ENCODE data around the gene AK1. TPM values are rescaled to one million over a fixed set of nuclear protein-coding genes. Genes with fewer than 3 reads are reported as not detected.

AK1 gene
- total and polyA plus RNA-seq, 10 of the 15 experiments (the other 5 are each of a cell fraction or from before 2014, with no cell fraction given): 0.23 to 3.1 (median 1.8) TPM

- Histone ChIP-seq H3K27me3 (replicated peaks in 1 of 2; ENCODE audit: control insufficient read depth in 2 of 2, insufficient read depth in 2 of 2, low read length in 1 of 2) (no peaks in the 10 kb centered on the region), H3K4me3 (peak within 1 kb of the TSS; percentile 95), H3K9ac (ENCODE audit: control insufficient read depth, insufficient read depth, low read length) (peak within 1 kb of the TSS; percentile 97), H3K79me2 (ENCODE audit: control insufficient read depth, insufficient read depth, low read length) (peaks cover 30% of the 10 kb centered on the region), H2AFZ (ENCODE audit: control insufficient read depth, low read depth, low read length) (peak within 1 kb of the TSS; percentile 74), H3K4me1 (ENCODE audit: control insufficient read depth, insufficient read depth, low read length) (peaks cover 38% of the 10 kb centered on the region), H3K27ac (ENCODE audit: control insufficient read depth, insufficient read depth) (peak within 1 kb of the TSS; percentile 98), H3K36me3 (ENCODE audit: control insufficient read depth in 2 of 2, insufficient read depth in 2 of 2, low read length in 1 of 2) (peaks cover 5 to 6% of the 10 kb centered on the region in 2 experiments; a peak in 2 of 4 replicates), H4K20me1 (ENCODE audit: control insufficient read depth, insufficient read depth) (no peaks in the 10 kb centered on the region), H3K9me3 (replicated peaks; ENCODE audit: control insufficient read depth, insufficient read depth, low read length) (no peaks in the 10 kb centered on the region), H3K4me2 (ENCODE audit: control insufficient read depth, insufficient read depth) (peak within 1 kb of the TSS; percentile 98)
- SMC1A ChIA-PET (ENCODE audit: uncharacterized antibody, unreplicated experiment): interaction anchor here (0.8 to 5.8 kb wide), 8 partner anchors 12 to 182 kb away, joined by 3 to 37 read pairs (median 6); partner anchors contain the start of genes ST6GALNAC6 and TOR2A
- intact Hi-C loops (cut with micrococcal nuclease; ENCODE audit: unreplicated experiment): loop anchor here (5.0 kb wide), 3 partner anchors 35 to 200 kb away; partner anchors contain the start of genes FPGS, PTRH1 and TTC16
- BruUV-seq (replicated peaks): no TSS peak
- POLR2A ChIA-PET: interaction anchor here (0.5 to 6.9 kb wide), 18 partner anchors 13 to 372 kb away, joined by 3 to 166 read pairs (median 4); partner anchors contain the start of genes CDK9, FPGS, PIP5KL1 and SH2D3C
- peak; percentile 85 for ATAC-seq
- WGBS (ENCODE audit: insufficient coverage, insufficient replicate concordance, low lambda C conversion rate, missing lambda C conversion rate): under 1% methylated on average over 55 of the region's 71 CpGs
- RAD21 ChIA-PET (ENCODE audit: unreplicated experiment): interaction anchor here (0.6 to 8.2 kb wide), 28 partner anchors 13 to 976 kb away, joined by 3 to 92 read pairs (median 4); partner anchors contain the start of genes CDK9, FPGS, PIP5KL1 and SH2D3C
- peak; percentile 72 for FAIRE-seq
- CTCF ChIA-PET: interaction anchor here (0.9 to 9.9 kb wide), 12 partner anchors 11 to 182 kb away, joined by 3 to 91 read pairs (median 8); partner anchors contain the start of genes CDK9 and TOR2A
- TF ChIP-seq NRF1 (conservative IDR thresholded peaks at IDR 0.05; ENCODE audit: low read depth, low read length) (peak; percentile 39), LARP7 (IDR thresholded peaks at IDR 0.05) (peak; percentile 63; the same call in 1 of the 2 replicates), SPI1 (IDR thresholded peaks at IDR 0.05; ENCODE audit: borderline replicate concordance, insufficient read depth, low read depth, low read length) (no peak), FOXK2 (IDR thresholded peaks at IDR 0.05) (no peak), NKRF (conservative IDR thresholded peaks at IDR 0.05) (peak; percentile 50; the same call in 1 of the 2 replicates), NR2F1 (conservative IDR thresholded peaks at IDR 0.05) (0 out of 2 replicates have a peak, but pooled peaks have one; percentile 15), RAD21 (IDR thresholded peaks at IDR 0.05; ENCODE audit: insufficient read depth, low read depth, low read length) (no peak), IKZF1 (conservative IDR thresholded peaks at IDR 0.05) (peak; percentile 47), CREB1 (IDR thresholded peaks at IDR 0.05; ENCODE audit: low read depth) (peak; percentile 17; the same call in 1 of the 2 replicates), POLR2A (IDR thresholded peaks at IDR 0.05; ENCODE audit: low read depth, low read length) (peak; percentile 86), POU2F2 (IDR thresholded peaks at IDR 0.05; ENCODE audit: borderline replicate concordance, low read depth, low read length) (0 out of 3 replicates have a peak, but pooled peaks have one; percentile 47), BRCA1 (IDR thresholded peaks at IDR 0.05; ENCODE audit: low read depth, low read length) (no peak), MLLT1 (IDR thresholded peaks at IDR 0.05) (peak; percentile 23; the same call in 1 of the 2 replicates), POLR2AphosphoS5 (IDR thresholded peaks at IDR 0.05; ENCODE audit: low read length) (peak; percentile 37; the same call in 1 of the 2 replicates), TAF1 (IDR thresholded peaks at IDR 0.05; ENCODE audit: borderline replicate concordance, low read depth, low read length) (peak; percentile 69; the same call in 1 of the 2 replicates)
- DNase-seq (ENCODE audit: low read depth, low spot score): no peak
- in situ Hi-C loops (cut with MboI): loop anchor here (5.0 kb wide), 1 partner anchor 325 kb away; no protein-coding TSS in a partner anchor
These were observed 39.5 kb upstream of the AK1 start, which contains the start of gene ST6GALNAC4 for GRCh38 chr9:127916720-127917581. TSS of gene ST6GALNAC4 (minus strand) at chr9:127917041. CDS start at chr9:127916419, 622 bp downstream.

Data from GM12878 (cell line).